B cell (primary cell): ENCODE results near the gene MUC5AC. TPM values are rescaled to one million over a fixed set of nuclear protein-coding genes. Genes with fewer than 3 reads are reported as not detected.

Experiments
- ATAC-seq: fragments of 200-7000 bp; cut with Tn5 transposase; one replicate; pipeline ENCODE4 v1.10.0; 2021; ENCODE audit warnings: low read depth, mild to moderate bottlenecking, moderate number of reproducible peaks, moderate library complexity
- CTCF ChIA-PET: fragments of 350-600 bp; sonication (Branson Sonifier 250); formaldehyde crosslinking; loops from one replicate; lab custom pipeline; 2021; ENCODE audit warnings: antibody characterized with exemption, inconsistent platforms; lab: Charles Lee
- POLR2A ChIA-PET: fragments of 350-600 bp; sonication (Branson Sonifier 250); formaldehyde crosslinking; loops from one replicate; lab custom pipeline; 2021; ENCODE audit warnings: antibody characterized with exemption; lab: Charles Lee
- DNase-seq: peaks from one replicate; pipeline ENCODE4 v3.0.0; 2013
- H2AFZ ChIP-seq: 2 replicates; pipeline ENCODE4 v1.6.1; 2012; ENCODE audit warnings: mild to moderate bottlenecking, low read depth, low read length; ENCODE audit not compliant: insufficient read depth, poor library complexity, severe bottlenecking
- H3K27ac ChIP-seq, 2 donors: 1 replicate in 1 of 2; 2 replicates in 1 of 2; pipeline ENCODE4 v1.5.1; 2012 to 2013; ENCODE audit warnings: low read length in 2 of 2, mild to moderate bottlenecking in 2 of 2, moderate library complexity in 1 of 2
- H3K27me3 ChIP-seq, 4 experiments: fragments of 200-600 bp in 1 of 4; sonication (generic) in 1 of 4; replicated peaks in 1 of 4; 1 replicate in 2 of 4; 2 replicates in 2 of 4; pipeline versions ENCODE4 v1.6.1 to v1.7.0; 2013 to 2016; ENCODE audit warnings: low read length in 3 of 4, mild to moderate bottlenecking in 2 of 4, mixed read lengths in 1 of 4, moderate library complexity in 1 of 4; ENCODE audit not compliant: insufficient read depth in 4 of 4, control insufficient read depth in 3 of 4; ENCODE audit errors: control extremely low read depth in 1 of 4
- H3K36me3 ChIP-seq, 2 experiments: replicated peaks in 1 of 2; 1 replicate in 1 of 2; 2 replicates in 1 of 2; pipeline versions ENCODE4 v1.6.1 to v1.7.1; 2013; ENCODE audit warnings: low read length in 1 of 2; ENCODE audit not compliant: insufficient read depth in 2 of 2, control insufficient read depth in 1 of 2; ENCODE audit errors: control extremely low read depth in 1 of 2, extremely low read depth in 1 of 2
- H3K4me1 ChIP-seq, 2 donors: fragments of 200-600 bp in 1 of 2; sonication (generic) in 1 of 2; 1 replicate in 1 of 2; 2 replicates in 1 of 2; pipeline versions ENCODE4 v1.5.1 to v1.6.1; 2013 to 2017; ENCODE audit warnings: low read length in 2 of 2; ENCODE audit not compliant: control insufficient read depth in 2 of 2, insufficient read depth in 2 of 2
- H3K4me2 ChIP-seq: replicated peaks from 2 replicates; pipeline ENCODE3; 2012; ENCODE audit warnings: mild to moderate bottlenecking, low read depth, low read length; ENCODE audit not compliant: poor library complexity, severe bottlenecking
- H3K4me3 ChIP-seq, 5 experiments: fragments of 200-600 bp in 1 of 5; sonication (generic) in 1 of 5; 1 replicate in 3 of 5; 2 replicates in 2 of 5; pipeline versions ENCODE4 v1.5.1 to v1.7.0; 2011 to 2016; ENCODE audit warnings: low read length in 4 of 5, mild to moderate bottlenecking in 4 of 5, low read depth in 2 of 5, control low read depth in 1 of 5, moderate library complexity in 1 of 5; ENCODE audit not compliant: insufficient read depth in 1 of 5; ENCODE audit errors: control extremely low read depth in 1 of 5, extremely low read depth in 1 of 5
- H3K79me2 ChIP-seq: fragments of 200-600 bp; sonication (generic); one replicate; pipeline ENCODE4 v1.6.0; 2016; ENCODE audit warnings: low read length; ENCODE audit not compliant: control insufficient read depth, insufficient read depth
- H3K9ac ChIP-seq: fragments of 200-600 bp; sonication (generic); 2 replicates; pipeline ENCODE4 v1.6.1; 2017; ENCODE audit warnings: mild to moderate bottlenecking, low read length, moderate library complexity
- H3K9me3 ChIP-seq, 3 donors: one replicate each; pipeline versions ENCODE4 v1.6.1 to v1.7.1; 2013; ENCODE audit warnings: low read length in 2 of 3; ENCODE audit not compliant: control insufficient read depth in 2 of 3, insufficient read depth in 1 of 3; ENCODE audit errors: control extremely low read depth in 1 of 3
- H4K20me1 ChIP-seq: 2 replicates; pipeline ENCODE4 v1.6.0; 2012; ENCODE audit warnings: mild to moderate bottlenecking, low read length; ENCODE audit not compliant: insufficient read depth, control insufficient read depth, poor library complexity, severe bottlenecking
- H3K27ac Mint-ChIP-seq: one replicate; pipeline ENCODE4 v1.8.0; 2021; ENCODE audit warnings: mixed read lengths
- H3K27me3 Mint-ChIP-seq: one replicate; pipeline ENCODE4 v1.8.0; 2021; ENCODE audit warnings: mixed read lengths
- H3K4me1 Mint-ChIP-seq: one replicate; pipeline ENCODE4 v1.8.0; 2021; ENCODE audit warnings: mixed read lengths
- H3K4me3 Mint-ChIP-seq: one replicate; pipeline ENCODE4 v1.8.0; 2021; ENCODE audit warnings: mixed read lengths
- H3K9me3 Mint-ChIP-seq: one replicate; pipeline ENCODE4 v1.8.0; 2022; ENCODE audit warnings: mixed read lengths; ENCODE audit not compliant: insufficient read depth
- CTCF ChIP-seq: fragments of 200-600 bp; IDR thresholded peaks from one replicate; pipeline ENCODE4 v1.8.0; 2022; ENCODE audit warnings: antibody characterized with exemption, mild to moderate bottlenecking
- EZH2 ChIP-seq: IDR thresholded peaks from 2 replicates; pipeline ENCODE4 v1.6.1; 2012; ENCODE audit warnings: borderline replicate concordance, low read depth, mild to moderate bottlenecking, moderate library complexity, low read length; ENCODE audit not compliant: insufficient read depth, poor library complexity, severe bottlenecking
- WGBS: methylation state at CpG from one replicate; pipeline ENCODE4 v1.1.5; 2013; ENCODE audit warnings: missing lambda C conversion rate; ENCODE audit not compliant: insufficient coverage; 5-methylcytosine and 5-hydroxymethylcytosine counted together
- intact Hi-C: fragments of 100-400 bp; cut with micrococcal nuclease; formaldehyde crosslinking; loops from one replicate; pipeline ENCODE4 v1.10.0; 2022
- polyA plus RNA-seq: library from polyadenylated mRNA; depleted of rRNA; stranded (reverse); fragments of >200 nt; gene quantifications from 2 replicates; pipeline ENCODE4 v1.2.3, GENCODE V29; 2012
- total RNA-seq, 2 donors: library from RNA; stranded (reverse); fragments of 120-200 nt in 1 of 2; gene quantifications; 1 replicate in 1 of 2; 2 replicates in 1 of 2; pipeline versions ENCODE4 v1.2.3 to v1.2.4, GENCODE V29; 2013 to 2022

The MUC5AC gene
- total and polyA plus RNA-seq, 2 donors (not counting 1 experiment from before 2014, with no cell fraction given): not detected

- no peak overlapping the region for H3K9ac ChIP-seq
- no peaks in the 10 kb centered on the region for H4K20me1 ChIP-seq
- peak; percentile 90 for ATAC-seq
- Mint-ChIP-seq H3K9me3 (no peaks in the 10 kb centered on the region), H3K27me3 (no peaks in the 10 kb centered on the region), H3K4me1 (no peaks in the 10 kb centered on the region), H3K27ac (no peak overlapping the region), H3K4me3 (no peak overlapping the region)
- H3K79me2 ChIP-seq: no peaks in the 10 kb centered on the region
- peaks cover 0 to 13% (median 0%) of the 10 kb centered on the region in 4 experiments for H3K27me3 ChIP-seq
- DNase-seq: peak; percentile 77
- no peak overlapping the region for H2AFZ ChIP-seq
- no peak overlapping the region for H3K4me3 ChIP-seq
- WGBS: 27% methylated on average over 32 of the region's 32 CpGs
- H3K4me2 ChIP-seq: no peak overlapping the region
- TF ChIP-seq EZH2: no peak
- peak; percentile 86 for TF ChIP-seq CTCF
- ChIA-PET POLR2A (no interaction called here), CTCF (interaction anchor here (0.8 to 5.6 kb wide), 7 partner anchors 10 to 386 kb away, joined by 3 to 57 read pairs (median 3); no protein-coding TSS in a partner anchor)
- intact Hi-C loops: loop anchor here (2.0 to 5.0 kb wide), 2 partner anchors 184 to 426 kb away; partner anchors contain the start of genes BRSK2 and KRTAP5-5
- peaks cover 0 to 2% (median 0%) of the 10 kb centered on the region in 3 donors for H3K9me3 ChIP-seq
- no peaks in the 10 kb centered on the region for H3K36me3 ChIP-seq
- H3K27ac ChIP-seq: no peak overlapping the region
- peaks cover 0 to 6% of the 10 kb centered on the region in 2 donors for H3K4me1 ChIP-seq
Observed at GRCh38 chr11:1202776-1203504, 45.2 kb downstream of the MUC5AC start.
